Loucy (cell line): ENCODE results near the gene IQGAP3.

Experiments
- H2AFZ ChIP-seq: fragments of 200-600 bp; sonication (generic); 2 replicates; pipeline ENCODE4 v1.6.0; 2016; ENCODE audit warnings: antibody characterized with exemption, mild to moderate bottlenecking, low read length, moderate library complexity
- H3F3A ChIP-seq: fragments of 200-600 bp; 2 replicates; pipeline ENCODE4 v1.6.0; 2016; ENCODE audit warnings: antibody characterized with exemption, low read depth, mild to moderate bottlenecking
- H3K27me3 ChIP-seq: fragments of 200-600 bp; sonication (generic); 2 replicates; pipeline ENCODE4 v1.6.1; 2014; ENCODE audit warnings: low read length, mild to moderate bottlenecking; ENCODE audit not compliant: insufficient read depth, poor library complexity, severe bottlenecking
- H3K36me3 ChIP-seq: fragments of 200-600 bp; sonication (generic); 2 replicates; pipeline ENCODE4 v1.6.1; 2016; ENCODE audit warnings: low read length; ENCODE audit not compliant: insufficient read depth
- H3K4me1 ChIP-seq: fragments of 200-600 bp; sonication (generic); 2 replicates; pipeline ENCODE4 v1.5.1; 2014; ENCODE audit warnings: low read length, mild to moderate bottlenecking; ENCODE audit not compliant: insufficient read depth, poor library complexity, severe bottlenecking
- H3K4me2 ChIP-seq: fragments of 200-600 bp; sonication (generic); 2 replicates; pipeline ENCODE4 v1.6.0; 2014; ENCODE audit warnings: antibody characterized with exemption, low read length, low read depth, mild to moderate bottlenecking; ENCODE audit not compliant: poor library complexity, severe bottlenecking
- H3K4me3 ChIP-seq: fragments of 200-600 bp; sonication (generic); 2 replicates; pipeline ENCODE4 v1.5.1; 2014; ENCODE audit warnings: low read length, mild to moderate bottlenecking, mixed read lengths; ENCODE audit not compliant: poor library complexity, severe bottlenecking
- H3K79me2 ChIP-seq: fragments of 200-600 bp; sonication (generic); 2 replicates; pipeline ENCODE4 v1.6.1; 2014; ENCODE audit warnings: low read length; ENCODE audit not compliant: insufficient read depth
- H3K9ac ChIP-seq: fragments of 200-600 bp; sonication (generic); 2 replicates; pipeline ENCODE4 v1.6.0; 2014; ENCODE audit warnings: mild to moderate bottlenecking, low read depth, low read length, moderate library complexity; ENCODE audit not compliant: poor library complexity, severe bottlenecking
- H3K9me2 ChIP-seq: fragments of 200-600 bp; sonication (generic); replicated peaks from 2 replicates; pipeline ENCODE4 v1.6.1; 2016; ENCODE audit warnings: low read depth, low read length, mixed read lengths
- H3K9me3 ChIP-seq: fragments of 200-600 bp; sonication (generic); 2 replicates; pipeline ENCODE4 v1.6.1; 2014; ENCODE audit warnings: mild to moderate bottlenecking, antibody characterized with exemption, low read length, low read depth; ENCODE audit not compliant: insufficient read depth
- H4K20me1 ChIP-seq: fragments of 200-600 bp; sonication (generic); 2 replicates; pipeline ENCODE4 v1.6.0; 2014; ENCODE audit warnings: antibody characterized with exemption, low read length, mild to moderate bottlenecking; ENCODE audit not compliant: insufficient read depth, poor library complexity, severe bottlenecking
- CTCF ChIP-seq: fragments of 200-600 bp; sonication (generic); conservative IDR thresholded peaks from 2 replicates; pipeline ENCODE4 v1.5.1; 2014; ENCODE audit warnings: mild to moderate bottlenecking, antibody characterized with exemption, low read length
- EZH2phosphoT487 ChIP-seq: fragments of 200-600 bp; IDR thresholded peaks from 2 replicates; pipeline ENCODE4 v1.6.1; 2018; ENCODE audit warnings: antibody characterized with exemption, mild to moderate bottlenecking, moderate library complexity, borderline replicate concordance

The IQGAP3 gene

DNA sequence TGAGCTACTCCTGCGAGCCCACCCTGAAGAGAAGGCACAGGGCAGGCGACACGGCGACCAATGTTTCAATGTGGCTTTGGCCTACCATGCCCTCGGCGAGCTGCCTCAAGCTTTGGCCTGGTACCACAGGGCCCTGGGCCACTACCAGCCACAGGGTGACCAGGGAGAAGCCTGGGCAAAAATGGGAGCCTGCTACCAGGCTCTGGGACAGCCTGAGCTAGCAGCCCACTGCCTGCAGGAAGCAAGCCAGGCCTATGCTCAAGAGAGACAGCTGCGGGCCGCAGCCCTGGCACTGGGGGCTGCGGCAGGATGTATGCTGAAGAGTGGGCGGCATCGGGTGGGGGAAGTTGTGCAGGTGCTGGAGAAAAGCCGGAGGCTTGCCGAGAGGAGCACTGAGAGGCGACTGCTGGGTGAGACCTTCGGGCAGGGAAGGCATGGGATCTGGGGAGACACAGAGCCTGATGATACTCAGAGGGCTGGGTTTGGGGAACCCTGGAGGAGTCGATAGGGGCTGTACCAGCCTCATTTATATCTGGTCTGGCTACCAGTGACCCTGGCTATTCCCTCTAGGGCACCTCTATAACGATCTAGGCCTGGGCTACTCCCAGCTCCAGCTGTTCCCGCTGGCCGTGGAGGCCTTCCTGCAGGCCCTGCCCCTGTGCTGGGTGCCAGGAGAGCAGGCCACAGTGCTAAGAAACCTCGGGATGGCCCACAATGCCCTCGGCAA, 9.5 kb upstream of the IQGAP3 start:
- Histone ChIP-seq H3K27me3 (no peaks in the 10 kb centered on the region), H3K36me3 (no peaks in the 10 kb centered on the region), H3K4me3 (peak overlapping the region; percentile 61), H3K9me2 (no peaks in the 10 kb centered on the region), H3K9me3 (no peaks in the 10 kb centered on the region), H2AFZ (no peak overlapping the region; the same call in 1 of the 2 replicates), H3K79me2 (no peaks in the 10 kb centered on the region), H3F3A (no peaks in the 10 kb centered on the region), H3K4me2 (peak overlapping the region; percentile 12), H3K9ac (peak overlapping the region; percentile 69), H4K20me1 (no peaks in the 10 kb centered on the region), H3K4me1 (no peaks in the 10 kb centered on the region)
- no peak for TF ChIP-seq EZH2phosphoT487
- no peak for TF ChIP-seq CTCF

- H3K4me3 ChIP-seq, result no peak within 1 kb of the TSS
- no peaks in the 10 kb centered on the region for H3K9me2 ChIP-seq
- H3K79me2 ChIP-seq, result no peaks in the 10 kb centered on the region
- H4K20me1 ChIP-seq, result no peaks in the 10 kb centered on the region
- no peaks in the 10 kb centered on the region for H3K4me1 ChIP-seq
- H3K27me3 ChIP-seq, result no peaks in the 10 kb centered on the region
- H3K36me3 ChIP-seq, result no peaks in the 10 kb centered on the region
- TF ChIP-seq CTCF (no peak), EZH2phosphoT487 (no peak)
- no peaks in the 10 kb centered on the region for H3K9me3 ChIP-seq
- H3K4me2 ChIP-seq, result no peak within 1 kb of the TSS
- H3F3A ChIP-seq, result no peaks in the 10 kb centered on the region
- no peak within 1 kb of the TSS for H3K9ac ChIP-seq
- H2AFZ ChIP-seq, result no peak within 1 kb of the TSS
These were observed 7.1 kb upstream of the IQGAP3 start, which contains the start of gene TTC24 for GRCh38 chr1:156579472-156579871. Gene TTC24 (plus strand): TSS chr1:156579723. CDS start chr1:156581365, 1,642 bp downstream.

GRCh38 chr1:156578055-156578454, 5.7 kb upstream of the IQGAP3 start:
- H3K36me3 ChIP-seq, result no peaks in the 10 kb centered on the region
- TF ChIP-seq CTCF, result no peak
- TF ChIP-seq EZH2phosphoT487, result no peak
- no peak overlapping the region for H3K4me2 ChIP-seq

More at GRCh38 chr1:156578055-156578454, 5.7 kb upstream of the IQGAP3 start:
- no peak overlapping the region for H3K9ac ChIP-seq
- H3K27me3 ChIP-seq, result no peaks in the 10 kb centered on the region
- no peaks in the 10 kb centered on the region for H3K4me1 ChIP-seq
- H3K79me2 ChIP-seq, result no peaks in the 10 kb centered on the region
- no peaks in the 10 kb centered on the region for H3K9me3 ChIP-seq
- H2AFZ ChIP-seq, result no peak overlapping the region
- no peaks in the 10 kb centered on the region for H3K9me2 ChIP-seq
- H3K4me3 ChIP-seq, result no peak overlapping the region
- no peaks in the 10 kb centered on the region for H3F3A ChIP-seq
- no peaks in the 10 kb centered on the region for H4K20me1 ChIP-seq
